Measurements from ENCODE around the gene FBXL15. TPM values are rescaled to one million over a fixed set of nuclear protein-coding genes. Genes with fewer than 3 reads are reported as not detected.
A peak's percentile ranks its signal among the peaks of the same experiment; 100 is the strongest.

The FBXL15 gene
- total and polyA plus RNA-seq, 9 of the 15 experiments (the other 6 are each of a cell fraction or from before 2014, with no cell fraction given): 0.08 to 25.9 (median 3.5) TPM

- ATAC-seq (no peak), FAIRE-seq (no peak), DNase-seq (ENCODE audit: extremely low read depth in 1 of 4, low spot score in 3 of 4) (no peak)
- in situ Hi-C loops (cut with MboI): no loop called here
- Histone ChIP-seq H3K4me2 (ENCODE audit: insufficient read depth, low read length) (peak overlapping the region; percentile 74; the same call in 1 of the 2 replicates), H3K4me1 (replicated peaks in 1 of 2; ENCODE audit: control insufficient read depth in 2 of 2, insufficient read depth in 2 of 2, low read length in 2 of 2) (peaks cover 12 to 50% of the 10 kb centered on the region in 2 experiments; a peak in 4 of 5 replicates), H3K27me3 (ENCODE audit: control insufficient read depth in 2 of 2, insufficient read depth in 2 of 2, low read length in 2 of 2) (no peaks in the 10 kb centered on the region), H2AFZ (ENCODE audit: low read depth, low read length) (no peak overlapping the region), H3K9me1 (ENCODE audit: control insufficient read depth, insufficient read depth, low read length) (no peaks in the 10 kb centered on the region), H4K20me1 (replicated peaks; ENCODE audit: control insufficient read depth, insufficient read depth, low read length) (no peaks in the 10 kb centered on the region), H3K9me3 (replicated peaks; ENCODE audit: control insufficient read depth, insufficient read depth, low read depth, low read length) (no peaks in the 10 kb centered on the region), H3K9ac (ENCODE audit: insufficient read depth in 1 of 2, low read depth in 2 of 2, low read length in 2 of 2) (peak overlapping the region; percentile 65 to 96), H3K36me3 (ENCODE audit: control insufficient read depth, insufficient read depth, low read length) (peaks cover 17% of the 10 kb centered on the region; the same call in 2 of the 3 replicates), H3K27ac (ENCODE audit: extremely low read depth, low read depth, low read length) (peak overlapping the region; percentile 80; the same call in 2 of the 3 replicates), H3K79me2 (ENCODE audit: control insufficient read depth, insufficient read depth, low read length) (peaks cover 25% of the 10 kb centered on the region), H3K4me3 (no peak overlapping the region)
- 77% methylated on average over 6 of the region's 13 CpGs for WGBS (ENCODE audit: insufficient coverage, low coverage, missing lambda C conversion rate)
- TF ChIP-seq SAFB2 (IDR thresholded peaks at IDR 0.05; ENCODE audit: borderline replicate concordance, low read depth, low read length, severe bottlenecking): no peak
- TF ChIP-seq TAL1 (IDR thresholded peaks at IDR 0.05): no peak
- no peak for TF ChIP-seq KLF16 (IDR thresholded peaks at IDR 0.05)
- no peak for TF ChIP-seq TCF15 (CRISPR knock-in tag; IDR thresholded peaks at IDR 0.05)
- TF ChIP-seq ESRRA (IDR thresholded peaks at IDR 0.05; ENCODE audit: borderline replicate concordance, low read depth): no peak
- no peak for TF ChIP-seq PBX2 (CRISPR knock-in tag; IDR thresholded peaks at IDR 0.05; ENCODE audit: low read depth)
- no peak for TF ChIP-seq PBX2 (tag; conservative IDR thresholded peaks at IDR 0.05; ENCODE audit: low read depth)
- TF ChIP-seq ZNF551 (CRISPR knock-in tag; IDR thresholded peaks at IDR 0.05): no peak
- TF ChIP-seq CBFA2T3 (IDR thresholded peaks at IDR 0.05): no peak
- TF ChIP-seq RAD51 (IDR thresholded peaks at IDR 0.05; ENCODE audit: borderline replicate concordance, low read depth): no peak
- ChIA-PET POLR2A (interaction anchor here (0.6 to 5.3 kb wide), 7 partner anchors 8 to 56 kb away, joined by 3 to 34 read pairs (median 5); partner anchors contain the start of gene CUEDC2), CTCF (ENCODE audit: low intra/inter-chr PET ratio) (interaction anchor here (0.6 to 1.1 kb wide), 2 partner anchors 30 to 162 kb away, joined by 3 to 4 read pairs; no protein-coding TSS in a partner anchor)
- BruUV-seq (replicated peaks): TSS peak; percentile 32
- intact Hi-C loops (cut with micrococcal nuclease): loop anchor here (5.0 kb wide), 1 partner anchor 39 kb away; no protein-coding TSS in a partner anchor
Measured at GRCh38 chr10:102423372-102423968, 2.8 kb downstream of the FBXL15 start.
